ENCODE measurements around the gene KRTCAP3.

DNA sequence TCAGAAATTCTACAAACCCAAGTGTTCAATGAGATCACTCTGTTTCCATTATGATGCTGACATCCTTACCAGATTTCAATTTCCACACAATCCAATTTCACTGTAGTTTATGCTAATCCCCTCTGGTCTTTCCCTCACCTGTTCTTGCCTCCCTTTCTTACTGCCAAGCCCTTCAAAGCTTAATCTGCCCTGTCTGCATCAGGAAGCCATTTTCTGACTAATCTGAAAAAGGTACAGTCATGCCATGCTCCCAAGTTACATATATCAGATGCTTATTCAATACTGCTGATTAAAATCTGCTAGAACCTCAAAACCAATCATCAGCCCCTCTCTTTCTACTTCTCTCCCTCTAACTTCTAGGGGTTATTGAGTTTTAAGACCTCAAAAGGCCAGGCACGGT lies 8.9 kb downstream of the KRTCAP3 start:
- TF ChIP-seq, protein P1, sequence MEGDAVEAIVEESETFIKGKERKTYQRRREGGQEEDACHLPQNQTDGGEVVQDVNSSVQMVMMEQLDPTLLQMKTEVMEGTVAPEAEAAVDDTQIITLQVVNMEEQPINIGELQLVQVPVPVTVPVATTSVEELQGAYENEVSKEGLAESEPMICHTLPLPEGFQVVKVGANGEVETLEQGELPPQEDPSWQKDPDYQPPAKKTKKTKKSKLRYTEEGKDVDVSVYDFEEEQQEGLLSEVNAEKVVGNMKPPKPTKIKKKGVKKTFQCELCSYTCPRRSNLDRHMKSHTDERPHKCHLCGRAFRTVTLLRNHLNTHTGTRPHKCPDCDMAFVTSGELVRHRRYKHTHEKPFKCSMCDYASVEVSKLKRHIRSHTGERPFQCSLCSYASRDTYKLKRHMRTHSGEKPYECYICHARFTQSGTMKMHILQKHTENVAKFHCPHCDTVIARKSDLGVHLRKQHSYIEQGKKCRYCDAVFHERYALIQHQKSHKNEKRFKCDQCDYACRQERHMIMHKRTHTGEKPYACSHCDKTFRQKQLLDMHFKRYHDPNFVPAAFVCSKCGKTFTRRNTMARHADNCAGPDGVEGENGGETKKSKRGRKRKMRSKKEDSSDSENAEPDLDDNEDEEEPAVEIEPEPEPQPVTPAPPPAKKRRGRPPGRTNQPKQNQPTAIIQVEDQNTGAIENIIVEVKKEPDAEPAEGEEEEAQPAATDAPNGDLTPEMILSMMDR (IDR thresholded peaks at IDR 0.05): no peak
- no peak for TF ChIP-seq POLR2A (IDR thresholded peaks at IDR 0.05)

Measured in heart left ventricle (tissue), 13 donors.